B cell (primary cell): ENCODE measurements around the gene CYP1B1. TPM values are rescaled to one million over a fixed set of nuclear protein-coding genes. Genes with fewer than 3 reads are reported as not detected.

Experiments
- ATAC-seq: fragments of 200-7000 bp; cut with Tn5 transposase; one replicate; pipeline ENCODE4 v1.10.0; 2021; ENCODE audit warnings: low read depth, mild to moderate bottlenecking, moderate number of reproducible peaks, moderate library complexity
- CTCF ChIA-PET: fragments of 350-600 bp; sonication (Branson Sonifier 250); formaldehyde crosslinking; loops from one replicate; lab custom pipeline; 2021; ENCODE audit warnings: antibody characterized with exemption, inconsistent platforms; lab: Charles Lee
- POLR2A ChIA-PET: fragments of 350-600 bp; sonication (Branson Sonifier 250); formaldehyde crosslinking; loops from one replicate; lab custom pipeline; 2021; ENCODE audit warnings: antibody characterized with exemption; lab: Charles Lee
- DNase-seq: peaks from one replicate; pipeline ENCODE4 v3.0.0; 2013
- H2AFZ ChIP-seq: 2 replicates; pipeline ENCODE4 v1.6.1; 2012; ENCODE audit warnings: mild to moderate bottlenecking, low read depth, low read length; ENCODE audit not compliant: insufficient read depth, poor library complexity, severe bottlenecking
- H3K27ac ChIP-seq, 2 donors: 1 replicate in 1 of 2; 2 replicates in 1 of 2; pipeline ENCODE4 v1.5.1; 2012 to 2013; ENCODE audit warnings: low read length in 2 of 2, mild to moderate bottlenecking in 2 of 2, moderate library complexity in 1 of 2
- H3K27me3 ChIP-seq, 4 experiments: fragments of 200-600 bp in 1 of 4; sonication (generic) in 1 of 4; replicated peaks in 1 of 4; 1 replicate in 2 of 4; 2 replicates in 2 of 4; pipeline versions ENCODE4 v1.6.1 to v1.7.0; 2013 to 2016; ENCODE audit warnings: low read length in 3 of 4, mild to moderate bottlenecking in 2 of 4, mixed read lengths in 1 of 4, moderate library complexity in 1 of 4; ENCODE audit not compliant: insufficient read depth in 4 of 4, control insufficient read depth in 3 of 4; ENCODE audit errors: control extremely low read depth in 1 of 4
- H3K36me3 ChIP-seq, 2 experiments: replicated peaks in 1 of 2; 1 replicate in 1 of 2; 2 replicates in 1 of 2; pipeline versions ENCODE4 v1.6.1 to v1.7.1; 2013; ENCODE audit warnings: low read length in 1 of 2; ENCODE audit not compliant: insufficient read depth in 2 of 2, control insufficient read depth in 1 of 2; ENCODE audit errors: control extremely low read depth in 1 of 2, extremely low read depth in 1 of 2
- H3K4me1 ChIP-seq, 2 donors: fragments of 200-600 bp in 1 of 2; sonication (generic) in 1 of 2; 1 replicate in 1 of 2; 2 replicates in 1 of 2; pipeline versions ENCODE4 v1.5.1 to v1.6.1; 2013 to 2017; ENCODE audit warnings: low read length in 2 of 2; ENCODE audit not compliant: control insufficient read depth in 2 of 2, insufficient read depth in 2 of 2
- H3K4me2 ChIP-seq: replicated peaks from 2 replicates; pipeline ENCODE3; 2012; ENCODE audit warnings: mild to moderate bottlenecking, low read depth, low read length; ENCODE audit not compliant: poor library complexity, severe bottlenecking
- H3K4me3 ChIP-seq, 5 experiments: fragments of 200-600 bp in 1 of 5; sonication (generic) in 1 of 5; 1 replicate in 3 of 5; 2 replicates in 2 of 5; pipeline versions ENCODE4 v1.5.1 to v1.7.0; 2011 to 2016; ENCODE audit warnings: low read length in 4 of 5, mild to moderate bottlenecking in 4 of 5, low read depth in 2 of 5, control low read depth in 1 of 5, moderate library complexity in 1 of 5; ENCODE audit not compliant: insufficient read depth in 1 of 5; ENCODE audit errors: control extremely low read depth in 1 of 5, extremely low read depth in 1 of 5
- H3K79me2 ChIP-seq: fragments of 200-600 bp; sonication (generic); one replicate; pipeline ENCODE4 v1.6.0; 2016; ENCODE audit warnings: low read length; ENCODE audit not compliant: control insufficient read depth, insufficient read depth
- H3K9ac ChIP-seq: fragments of 200-600 bp; sonication (generic); 2 replicates; pipeline ENCODE4 v1.6.1; 2017; ENCODE audit warnings: mild to moderate bottlenecking, low read length, moderate library complexity
- H3K9me3 ChIP-seq, 3 donors: one replicate each; pipeline versions ENCODE4 v1.6.1 to v1.7.1; 2013; ENCODE audit warnings: low read length in 2 of 3; ENCODE audit not compliant: control insufficient read depth in 2 of 3, insufficient read depth in 1 of 3; ENCODE audit errors: control extremely low read depth in 1 of 3
- H4K20me1 ChIP-seq: 2 replicates; pipeline ENCODE4 v1.6.0; 2012; ENCODE audit warnings: mild to moderate bottlenecking, low read length; ENCODE audit not compliant: insufficient read depth, control insufficient read depth, poor library complexity, severe bottlenecking
- H3K27ac Mint-ChIP-seq: one replicate; pipeline ENCODE4 v1.8.0; 2021; ENCODE audit warnings: mixed read lengths
- H3K27me3 Mint-ChIP-seq: one replicate; pipeline ENCODE4 v1.8.0; 2021; ENCODE audit warnings: mixed read lengths
- H3K4me1 Mint-ChIP-seq: one replicate; pipeline ENCODE4 v1.8.0; 2021; ENCODE audit warnings: mixed read lengths
- H3K4me3 Mint-ChIP-seq: one replicate; pipeline ENCODE4 v1.8.0; 2021; ENCODE audit warnings: mixed read lengths
- H3K9me3 Mint-ChIP-seq: one replicate; pipeline ENCODE4 v1.8.0; 2022; ENCODE audit warnings: mixed read lengths; ENCODE audit not compliant: insufficient read depth
- CTCF ChIP-seq: fragments of 200-600 bp; IDR thresholded peaks from one replicate; pipeline ENCODE4 v1.8.0; 2022; ENCODE audit warnings: antibody characterized with exemption, mild to moderate bottlenecking
- EZH2 ChIP-seq: IDR thresholded peaks from 2 replicates; pipeline ENCODE4 v1.6.1; 2012; ENCODE audit warnings: borderline replicate concordance, low read depth, mild to moderate bottlenecking, moderate library complexity, low read length; ENCODE audit not compliant: insufficient read depth, poor library complexity, severe bottlenecking
- WGBS: methylation state at CpG from one replicate; pipeline ENCODE4 v1.1.5; 2013; ENCODE audit warnings: missing lambda C conversion rate; ENCODE audit not compliant: insufficient coverage; 5-methylcytosine and 5-hydroxymethylcytosine counted together
- intact Hi-C: fragments of 100-400 bp; cut with micrococcal nuclease; formaldehyde crosslinking; loops from one replicate; pipeline ENCODE4 v1.10.0; 2022
- polyA plus RNA-seq: library from polyadenylated mRNA; depleted of rRNA; stranded (reverse); fragments of >200 nt; gene quantifications from 2 replicates; pipeline ENCODE4 v1.2.3, GENCODE V29; 2012
- total RNA-seq, 2 donors: library from RNA; stranded (reverse); fragments of 120-200 nt in 1 of 2; gene quantifications; 1 replicate in 1 of 2; 2 replicates in 1 of 2; pipeline versions ENCODE4 v1.2.3 to v1.2.4, GENCODE V29; 2013 to 2022

The CYP1B1 gene
- total and polyA plus RNA-seq, 2 donors (not counting 1 experiment from before 2014, with no cell fraction given), result 0.31 to 0.89 TPM

GRCh38 chr2:38107738-38108410, 31.9 kb upstream of the CYP1B1 start:
- Histone ChIP-seq H3K4me1 (no peaks in the 10 kb centered on the region), H2AFZ (no peak overlapping the region), H3K9ac (no peak overlapping the region), H3K27me3 (peaks cover 0 to 9% (median 0%) of the 10 kb centered on the region in 4 experiments), H3K4me3 (no peak overlapping the region), H3K79me2 (no peaks in the 10 kb centered on the region), H3K4me2 (no peak overlapping the region), H3K27ac (no peak overlapping the region), H3K9me3 (peaks cover 1 to 11% (median 3%) of the 10 kb centered on the region in 3 donors), H3K36me3 (no peaks in the 10 kb centered on the region), H4K20me1 (no peaks in the 10 kb centered on the region)
- ATAC-seq (no peak), DNase-seq (no peak)
- H3K4me3 Mint-ChIP-seq, result no peak overlapping the region
- H3K27ac Mint-ChIP-seq, result no peak overlapping the region
- TF ChIP-seq CTCF (no peak), EZH2 (no peak)
- POLR2A ChIA-PET, result no interaction called here
- WGBS, result 87% methylated on average over 7 of the region's 17 CpGs
- intact Hi-C loops, result no loop called here
- no peaks in the 10 kb centered on the region for H3K4me1 Mint-ChIP-seq
- H3K27me3 Mint-ChIP-seq, result peaks cover 32% of the 10 kb centered on the region
- CTCF ChIA-PET, result no interaction called here
- H3K9me3 Mint-ChIP-seq, result peaks cover 6% of the 10 kb centered on the region

GRCh38 chr2:38106405-38107094, 30.6 kb upstream of the CYP1B1 start:
- no peaks in the 10 kb centered on the region for H4K20me1 ChIP-seq
- no peak overlapping the region for H3K27ac ChIP-seq
- intact Hi-C loops, result no loop called here
- H3K9me3 ChIP-seq, result peaks cover 1 to 11% (median 3%) of the 10 kb centered on the region in 3 donors
- H3K27me3 ChIP-seq, result peaks cover 0 to 9% (median 0%) of the 10 kb centered on the region in 4 experiments
- H3K9ac ChIP-seq, result no peak overlapping the region
- WGBS, result 87% methylated on average over 2 of the region's 7 CpGs
- POLR2A ChIA-PET, result no interaction called here
- no peaks in the 10 kb centered on the region for H3K79me2 ChIP-seq
- Mint-ChIP-seq H3K4me1 (no peaks in the 10 kb centered on the region), H3K4me3 (no peak overlapping the region), H3K9me3 (peaks cover 6% of the 10 kb centered on the region), H3K27me3 (peaks cover 34% of the 10 kb centered on the region), H3K27ac (no peak overlapping the region)
- no peak for ATAC-seq
- H3K4me3 ChIP-seq, result no peak overlapping the region
- H2AFZ ChIP-seq, result no peak overlapping the region
- no peak overlapping the region for H3K4me2 ChIP-seq
- H3K36me3 ChIP-seq, result no peaks in the 10 kb centered on the region
- no peak for TF ChIP-seq CTCF
- no peak for TF ChIP-seq EZH2
- CTCF ChIA-PET, result no interaction called here
- no peaks in the 10 kb centered on the region for H3K4me1 ChIP-seq
- DNase-seq, result no peak
